Thyroid gland (tissue), 4 donors: ENCODE data around the gene TRIM24.

ENCODE experiments used
- CTCF ChIP-seq, 6 experiments: fragments of 200-600 bp in 3 of 6; fragments of 450-650 bp in 3 of 6; sonication (generic) in 3 of 6; IDR thresholded peaks; one replicate each; pipeline ENCODE4 v1.5.1; 2016 to 2019; ENCODE audit warnings: antibody characterized with exemption in 6 of 6, mild to moderate bottlenecking in 2 of 6, inconsistent platforms in 1 of 6, moderate library complexity in 1 of 6
- POLR2A ChIP-seq, 2 donors: fragments of 450-650 bp; IDR thresholded peaks; one replicate each; pipeline ENCODE4 v1.6.1; 2017; ENCODE audit warnings: antibody characterized with exemption in 2 of 2, mild to moderate bottlenecking in 2 of 2, moderate library complexity in 1 of 2

GRCh38 chr7:138433583-138434443 lies 26.2 kb upstream of the TRIM24 start:
- TF ChIP-seq CTCF (IDR thresholded peaks at IDR 0.05) (no peak), POLR2A (IDR thresholded peaks at IDR 0.05) (no peak)
